GM23248 (cell line): Measurements from ENCODE around the gene PIP4K2A.

ENCODE experiments used
- EZH2 ChIP-seq: fragments of 200-600 bp; sonication (generic); IDR thresholded peaks from 2 replicates; pipeline ENCODE4 v1.6.1; 2018; ENCODE audit warnings: antibody characterized with exemption, mild to moderate bottlenecking; ENCODE audit not compliant: insufficient read depth, poor library complexity, severe bottlenecking
- EZH2phosphoT487 ChIP-seq: fragments of 200-600 bp; sonication (generic); IDR thresholded peaks from 2 replicates; pipeline ENCODE4 v1.6.1; 2018; ENCODE audit warnings: antibody characterized with exemption, moderate library complexity, mild to moderate bottlenecking, low read depth; ENCODE audit not compliant: insufficient read depth

DNA sequence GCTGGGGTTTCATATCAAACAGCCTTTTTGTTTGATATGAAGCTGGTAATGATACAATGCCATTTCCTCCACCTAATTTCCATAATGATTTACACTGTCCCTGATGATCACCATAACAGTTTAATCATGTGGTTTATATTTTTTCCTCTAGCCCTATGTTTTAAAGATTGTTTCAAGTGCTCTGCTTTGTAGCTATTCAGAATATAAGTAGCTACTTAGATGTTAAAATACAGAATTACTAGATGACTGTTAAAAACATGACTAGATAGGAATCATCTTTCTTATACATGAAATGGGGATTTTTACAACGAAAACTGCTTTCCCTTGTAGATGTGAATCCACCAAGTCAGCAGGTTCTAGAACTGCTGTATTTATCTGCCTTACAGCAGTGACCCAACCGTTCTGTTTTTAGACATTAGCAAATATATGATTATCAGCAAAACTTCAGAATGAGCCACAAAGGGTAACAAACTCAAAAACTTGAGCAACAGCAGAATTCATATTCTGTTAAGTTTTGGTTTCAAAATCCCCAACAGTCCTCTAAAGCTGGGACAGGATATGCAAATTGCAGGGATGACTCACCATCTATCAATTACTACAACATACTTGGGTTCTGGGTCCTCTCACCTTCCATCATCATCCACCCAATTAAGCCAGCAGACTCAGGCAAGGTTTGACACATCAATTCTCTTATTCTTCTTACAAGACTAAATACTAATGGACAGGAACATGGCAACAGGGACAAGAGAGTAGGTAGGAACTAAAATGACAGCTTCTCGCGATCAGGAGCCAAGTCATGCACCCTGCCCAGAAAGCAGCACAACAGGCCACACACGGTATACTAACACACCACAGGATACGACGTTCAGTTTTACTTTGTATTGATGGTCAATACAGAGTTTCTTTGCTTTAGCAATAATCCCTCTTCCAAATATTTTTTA is 83.9 kb downstream of the PIP4K2A start:
- TF ChIP-seq EZH2phosphoT487 (no peak), EZH2 (no peak)
